ENCODE measurements around the gene SPATS2. TPM values are rescaled to one million over a fixed set of nuclear protein-coding genes. Genes with fewer than 3 reads are reported as not detected.

SPATS2 gene
- total and polyA plus RNA-seq, 2 of the 4 experiments (the other 2 are of a cell fraction), result 50.6 to 63.3 TPM

- Histone ChIP-seq H3K56ac (ENCODE audit: extremely low read depth, insufficient read depth, low read length) (no peak overlapping the region), H3K9me3 (ENCODE audit: control insufficient read depth, insufficient read depth, low read length) (no peaks in the 10 kb centered on the region), H3K9me1 (ENCODE audit: insufficient read depth, low read length) (no peaks in the 10 kb centered on the region), H2BK20ac (ENCODE audit: low read depth, low read length) (no peak overlapping the region), H4K5ac (ENCODE audit: low read depth, low read length) (no peak overlapping the region), H2AFZ (replicated peaks; ENCODE audit: low read length, poor library complexity) (no peak overlapping the region), H4K20me1 (ENCODE audit: insufficient read depth, low read length) (no peaks in the 10 kb centered on the region), H3K27ac (ENCODE audit: insufficient read depth, low read length) (no peak overlapping the region), H3K14ac (replicated peaks; ENCODE audit: low read depth, low read length) (no peak overlapping the region), H2BK120ac (ENCODE audit: low read depth, low read length) (no peak overlapping the region), H2AK5ac (ENCODE audit: low read depth, low read length) (no peak overlapping the region), H2BK5ac (ENCODE audit: low read depth, low read length, poor library complexity, severe bottlenecking) (no peak overlapping the region), H2AK9ac (replicated peaks; ENCODE audit: low read depth, low read length, poor library complexity) (no peak overlapping the region), H2BK15ac (ENCODE audit: low read depth, low read length) (no peak overlapping the region), H3K79me1 (ENCODE audit: low read depth in 1 of 2, low read length in 2 of 2) (peaks cover 7 to 28% of the 10 kb centered on the region in 2 experiments), H3K4me3 (ENCODE audit: insufficient read depth, low read depth, low read length) (no peak overlapping the region), H3K23ac (ENCODE audit: low read depth, low read length) (no peak overlapping the region), H3K18ac (ENCODE audit: low read depth, low read length) (no peak overlapping the region), H3K4me1 (ENCODE audit: control insufficient read depth, insufficient read depth, low read length) (no peaks in the 10 kb centered on the region), H3K27me3 (ENCODE audit: control insufficient read depth, insufficient read depth, low read length) (no peaks in the 10 kb centered on the region), H4K8ac (ENCODE audit: low read depth in 2 of 2, low read length in 2 of 2) (no peak overlapping the region), H3K9ac (ENCODE audit: low read depth, low read length) (no peak overlapping the region), H4K91ac (ENCODE audit: insufficient read depth, low read depth, low read length) (no peak overlapping the region), H3K36me3 (ENCODE audit: control insufficient read depth, insufficient read depth, low read length) (peaks cover 19% of the 10 kb centered on the region), H3K4ac (ENCODE audit: low read depth, low read length) (no peak overlapping the region), H3K4me2 (ENCODE audit: low read depth, low read length) (no peak overlapping the region)
- ChIA-PET POLR2A (ENCODE audit: unreplicated experiment) (no interaction called here), CTCF (no interaction called here)
- in situ Hi-C loops (cut with MboI; ENCODE audit: low sequenced_read_pairs) (no loop called here), dilution Hi-C loops (cut with HindIII; ENCODE audit: low sequenced_read_pairs, unreplicated experiment) (no loop called here), intact Hi-C loops (cut with micrococcal nuclease) (no loop called here)
- BruUV-seq (replicated peaks), result no TSS peak
- WGBS, 2 experiments (ENCODE audit: extremely low coverage in 2 of 2, insufficient read length in 1 of 2), result 67% methylated on average over 1 of the region's 10 CpGs; no CpG with 5 or more reads in 1 of the 2 experiments
- TF ChIP-seq MAFK (IDR thresholded peaks at IDR 0.05; ENCODE audit: low read depth, low read length) (no peak), RFX5 (IDR thresholded peaks at IDR 0.05; ENCODE audit: low read depth, low read length) (no peak), CHD1 (IDR thresholded peaks at IDR 0.05; ENCODE audit: low read depth, low read length) (no peak), MXI1 (IDR thresholded peaks at IDR 0.05; ENCODE audit: borderline replicate concordance, low read depth, low read length) (no peak), MAZ (IDR thresholded peaks at IDR 0.05; ENCODE audit: borderline replicate concordance, low read depth, low read length) (no peak), CTCF (conservative IDR thresholded peaks at IDR 0.05; ENCODE audit: low read depth, low read length) (no peak), RAD21 (IDR thresholded peaks at IDR 0.05; ENCODE audit: low read length) (no peak), USF2 (IDR thresholded peaks at IDR 0.05; ENCODE audit: low read depth, low read length) (no peak)
- no peak for DNase-seq
- ATAC-seq (ENCODE audit: low read depth), result no peak
Observed at GRCh38 chr12:49496417-49497360, 129.4 kb downstream of the SPATS2 start.

All from IMR-90 (cell line).